ENCODE data around the gene GAS2L2.

DNA sequence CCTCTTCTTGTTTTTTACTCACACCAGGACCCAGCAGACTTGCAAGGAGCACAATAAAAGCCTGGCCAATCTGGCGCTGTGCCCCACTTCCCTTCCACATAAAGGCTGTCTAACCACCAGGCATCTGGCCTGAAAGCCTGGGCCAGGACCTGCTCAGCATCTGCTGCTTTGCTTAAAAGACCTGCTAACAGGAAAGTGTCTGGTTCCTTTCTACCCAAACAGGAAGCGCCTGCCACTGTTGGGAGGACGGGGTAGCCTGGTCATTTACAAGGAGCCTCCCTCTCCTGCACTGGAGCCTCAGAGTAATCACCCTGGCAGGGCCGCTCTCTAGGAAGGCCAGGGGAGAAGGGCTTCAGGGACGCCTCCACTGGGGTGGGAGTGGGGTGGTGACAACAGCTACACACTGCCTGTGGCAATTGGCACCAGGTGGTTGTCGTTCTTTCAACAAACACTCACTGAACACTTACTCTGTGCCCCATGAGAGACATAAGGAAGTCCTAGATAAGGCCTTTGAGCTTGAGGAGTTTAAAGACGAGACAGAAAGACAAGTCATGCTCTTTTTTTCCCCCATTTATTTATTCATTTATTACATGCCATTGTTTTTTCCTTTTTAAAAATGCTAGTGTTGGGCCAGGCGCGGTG is 48.7 kb upstream of the GAS2L2 start:
- TF ChIP-seq POLR2A (IDR thresholded peaks at IDR 0.05; ENCODE audit: low read length) (no peak), GATA1 (IDR thresholded peaks at IDR 0.05; ENCODE audit: low read depth, low read length) (no peak)
